ENCODE measurements around the gene UBE2C.
"Not testable (repeated sequence)": the region's sequence is repeated elsewhere in the genome, so short reads cannot be mapped to it uniquely, and the experiment has no call there.

The UBE2C gene

GRCh38 chr20:45797955-45798354 is 14.5 kb upstream of the UBE2C start:
- not testable (repeated sequence) for DNase-seq (ENCODE audit: low spot score)

GRCh38 chr20:45798935-45799642 is 13.4 kb upstream of the UBE2C start:
- peak; percentile 45 for DNase-seq (ENCODE audit: low spot score)

GRCh38 chr20:45801851-45802250 is 10.6 kb upstream of the UBE2C start:
- DNase-seq (ENCODE audit: low spot score) = no peak

- no peak for DNase-seq (ENCODE audit: low spot score)
Measured at GRCh38 chr20:45810191-45810970, 2.1 kb upstream of the UBE2C start.

GRCh38 chr20:45813006-45813340 is 529 bp downstream of the UBE2C start:
- DNase-seq (ENCODE audit: low spot score) = no peak

- DNase-seq (ENCODE audit: low spot score) = no peak
Measured at GRCh38 chr20:45813489-45813888, 1.0 kb downstream of the UBE2C start.

- DNase-seq (ENCODE audit: low spot score) = no peak
Measured at GRCh38 chr20:45814314-45814713, 1.9 kb downstream of the UBE2C start.

- DNase-seq (ENCODE audit: low spot score) = no peak
Measured at GRCh38 chr20:45816951-45817350, 4.5 kb downstream of the UBE2C start.

- no peak for DNase-seq (ENCODE audit: low spot score)
Measured at GRCh38 chr20:45817376-45818194, 5.1 kb downstream of the UBE2C start.

GRCh38 chr20:45818239-45818638 is 5.8 kb downstream of the UBE2C start:
- DNase-seq (ENCODE audit: low spot score) = no peak

GRCh38 chr20:45819466-45819865 is 7.0 kb downstream of the UBE2C start:
- DNase-seq (ENCODE audit: low spot score) = no peak

- no peak for DNase-seq (ENCODE audit: low spot score)
Measured at GRCh38 chr20:45821947-45822346, 9.5 kb downstream of the UBE2C start.

- no peak for DNase-seq (ENCODE audit: low spot score)
Measured at GRCh38 chr20:45822857-45823256, 10.4 kb downstream of the UBE2C start.

GRCh38 chr20:45823949-45824835 is 11.7 kb downstream of the UBE2C start:
- DNase-seq (ENCODE audit: low spot score) = no peak

- no peak for DNase-seq (ENCODE audit: low spot score)
Measured at GRCh38 chr20:45826381-45827019, 14.1 kb downstream of the UBE2C start.

GRCh38 chr20:45827030-45827652 is 14.7 kb downstream of the UBE2C start, which contains the start of gene TNNC2:
TSS of gene TNNC2 (minus strand) at chr20:45827312. CDS start at chr20:45827248, 64 bp downstream.
- no peak for DNase-seq (ENCODE audit: low spot score)

GRCh38 chr20:45827712-45828111 is 15.3 kb downstream of the UBE2C start:
- no peak for DNase-seq (ENCODE audit: low spot score)

GRCh38 chr20:45828589-45828988 is 16.1 kb downstream of the UBE2C start:
- no peak for DNase-seq (ENCODE audit: low spot score)

- DNase-seq (ENCODE audit: low spot score) = not testable (repeated sequence)
Measured at GRCh38 chr20:45829673-45830106, 17.2 kb downstream of the UBE2C start.

GRCh38 chr20:45832619-45833018 is 20.2 kb downstream of the UBE2C start:
- no peak for DNase-seq (ENCODE audit: low spot score)

Measured in putamen (tissue), 1 donor.